Chondrocyte (in vitro differentiated cells): ENCODE measurements around the gene ELMO1. TPM values are rescaled to one million over a fixed set of nuclear protein-coding genes. Genes with fewer than 3 reads are reported as not detected.

Experiments
- DNase-seq: peaks from one replicate; pipeline ENCODE4 v3.0.0; 2021; ENCODE audit warnings: mixed read lengths, low spot score
- H3K27ac Mint-ChIP-seq: one replicate; pipeline ENCODE4 v1.8.0; 2021; ENCODE audit warnings: mild to moderate bottlenecking, moderate library complexity, mixed read lengths; ENCODE audit not compliant: unreplicated experiment
- H3K27me3 Mint-ChIP-seq: 2 replicates; pipeline ENCODE4 v1.8.0; 2021; ENCODE audit warnings: low read depth, mixed read lengths
- H3K36me3 Mint-ChIP-seq: 2 replicates; pipeline ENCODE4 v1.8.0; 2021; ENCODE audit warnings: low read depth, mixed read lengths
- H3K4me1 Mint-ChIP-seq: 2 replicates; pipeline ENCODE4 v1.8.0; 2021; ENCODE audit warnings: low read depth, mild to moderate bottlenecking, mixed read lengths
- H3K4me3 Mint-ChIP-seq: one replicate; pipeline ENCODE4 v1.8.0; 2021; ENCODE audit warnings: mild to moderate bottlenecking, moderate library complexity, mixed read lengths; ENCODE audit not compliant: unreplicated experiment
- H3K9me3 Mint-ChIP-seq: 2 replicates; pipeline ENCODE4 v1.8.0; 2021; ENCODE audit warnings: low read depth, mixed read lengths
- total RNA-seq: library from RNA; stranded (reverse); gene quantifications from 3 replicates; pipeline ENCODE4 v1.2.1, GENCODE V29; 2021
- TF ChIP-seq, protein P1 (sequence below): fragments of 200-600 bp; sonication (generic); IDR thresholded peaks from 2 replicates; pipeline ENCODE4 v1.5.0; 2021; ENCODE audit warnings: antibody characterized with exemption, mild to moderate bottlenecking, moderate library complexity

Gene ELMO1
- total RNA-seq, 1 donor from 2014 or later = 0.42 TPM

- peaks cover 16% of the 10 kb centered on the region for H3K4me1 Mint-ChIP-seq
- no peaks in the 10 kb centered on the region for H3K36me3 Mint-ChIP-seq
- no peaks in the 10 kb centered on the region for H3K9me3 Mint-ChIP-seq
- no peak overlapping the region for H3K4me3 Mint-ChIP-seq
- no peak overlapping the region for H3K27ac Mint-ChIP-seq
- H3K27me3 Mint-ChIP-seq = peaks cover 1% of the 10 kb centered on the region
- TF ChIP-seq, protein P1, sequence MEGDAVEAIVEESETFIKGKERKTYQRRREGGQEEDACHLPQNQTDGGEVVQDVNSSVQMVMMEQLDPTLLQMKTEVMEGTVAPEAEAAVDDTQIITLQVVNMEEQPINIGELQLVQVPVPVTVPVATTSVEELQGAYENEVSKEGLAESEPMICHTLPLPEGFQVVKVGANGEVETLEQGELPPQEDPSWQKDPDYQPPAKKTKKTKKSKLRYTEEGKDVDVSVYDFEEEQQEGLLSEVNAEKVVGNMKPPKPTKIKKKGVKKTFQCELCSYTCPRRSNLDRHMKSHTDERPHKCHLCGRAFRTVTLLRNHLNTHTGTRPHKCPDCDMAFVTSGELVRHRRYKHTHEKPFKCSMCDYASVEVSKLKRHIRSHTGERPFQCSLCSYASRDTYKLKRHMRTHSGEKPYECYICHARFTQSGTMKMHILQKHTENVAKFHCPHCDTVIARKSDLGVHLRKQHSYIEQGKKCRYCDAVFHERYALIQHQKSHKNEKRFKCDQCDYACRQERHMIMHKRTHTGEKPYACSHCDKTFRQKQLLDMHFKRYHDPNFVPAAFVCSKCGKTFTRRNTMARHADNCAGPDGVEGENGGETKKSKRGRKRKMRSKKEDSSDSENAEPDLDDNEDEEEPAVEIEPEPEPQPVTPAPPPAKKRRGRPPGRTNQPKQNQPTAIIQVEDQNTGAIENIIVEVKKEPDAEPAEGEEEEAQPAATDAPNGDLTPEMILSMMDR = no peak
- DNase-seq = no peak
These were observed 487.6 kb downstream of the ELMO1 start for GRCh38 chr7:36961097-36961496.

DNA sequence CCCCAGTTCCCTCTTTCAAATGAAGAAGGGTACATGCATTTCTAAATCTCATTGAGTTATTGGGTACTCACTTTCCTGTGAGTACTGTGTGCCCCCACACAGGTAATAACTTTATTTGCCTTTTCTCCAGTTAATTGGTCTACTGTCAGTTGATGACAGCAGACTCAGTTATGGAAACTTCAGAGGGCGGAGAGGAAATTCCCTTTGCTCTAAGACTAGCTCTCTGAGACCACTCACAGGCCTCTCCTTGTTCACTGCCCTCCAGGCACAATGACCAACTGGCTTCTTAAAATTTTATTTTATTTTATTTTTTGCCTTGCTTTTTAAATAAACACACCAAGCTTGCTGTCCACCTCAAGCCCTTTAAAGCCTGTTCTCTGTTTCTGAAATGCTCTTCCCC is 488.6 kb downstream of the ELMO1 start:
- no peaks in the 10 kb centered on the region for H3K36me3 Mint-ChIP-seq
- H3K27me3 Mint-ChIP-seq = peaks cover 6% of the 10 kb centered on the region
- TF ChIP-seq, protein P1 = no peak
- H3K4me1 Mint-ChIP-seq = peaks cover 12% of the 10 kb centered on the region
- H3K27ac Mint-ChIP-seq = no peak overlapping the region
- no peak for DNase-seq
- no peaks in the 10 kb centered on the region for H3K9me3 Mint-ChIP-seq
- no peak overlapping the region for H3K4me3 Mint-ChIP-seq

- H3K27ac Mint-ChIP-seq = no peak overlapping the region
- TF ChIP-seq, protein P1 = no peak
- H3K4me1 Mint-ChIP-seq = peaks cover 12% of the 10 kb centered on the region
- peaks cover 11% of the 10 kb centered on the region for H3K27me3 Mint-ChIP-seq
- no peaks in the 10 kb centered on the region for H3K36me3 Mint-ChIP-seq
- H3K9me3 Mint-ChIP-seq = no peaks in the 10 kb centered on the region
- DNase-seq = no peak
- no peak overlapping the region for H3K4me3 Mint-ChIP-seq
These were observed 490.4 kb downstream of the ELMO1 start for GRCh38 chr7:36958111-36958733.

- DNase-seq = no peak
- Mint-ChIP-seq H3K4me3 (no peak overlapping the region), H3K9me3 (no peaks in the 10 kb centered on the region), H3K27ac (no peak overlapping the region), H3K4me1 (peaks cover 12% of the 10 kb centered on the region), H3K36me3 (no peaks in the 10 kb centered on the region), H3K27me3 (peaks cover 11% of the 10 kb centered on the region)
- TF ChIP-seq, protein P1 = no peak
These were observed 491.0 kb downstream of the ELMO1 start for GRCh38 chr7:36957620-36958019.

DNA sequence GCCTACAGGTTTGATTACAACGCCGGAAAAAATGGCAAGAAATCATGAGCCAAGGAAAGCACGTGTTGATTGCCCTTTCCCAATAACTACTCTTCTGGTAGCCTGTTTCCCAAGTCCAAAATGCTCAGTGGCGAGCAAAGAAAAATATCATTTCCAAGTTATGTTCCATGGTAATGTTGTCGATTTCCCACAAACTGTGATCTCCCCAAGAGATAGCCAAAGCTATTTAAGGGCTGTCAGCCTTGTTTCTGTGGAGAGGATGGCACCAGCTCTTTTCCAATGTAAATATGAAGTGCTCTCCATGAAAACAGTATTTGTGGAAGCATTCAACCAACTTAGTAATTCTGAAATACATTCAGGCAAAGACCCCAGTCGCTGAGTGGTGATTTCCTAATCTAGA is 491.9 kb downstream of the ELMO1 start:
- H3K27ac Mint-ChIP-seq = no peak overlapping the region
- no peak overlapping the region for H3K4me3 Mint-ChIP-seq
- TF ChIP-seq, protein P1 = no peak
- no peak for DNase-seq
- H3K4me1 Mint-ChIP-seq = peaks cover 6% of the 10 kb centered on the region
- H3K9me3 Mint-ChIP-seq = no peaks in the 10 kb centered on the region
- H3K36me3 Mint-ChIP-seq = no peaks in the 10 kb centered on the region
- peaks cover 11% of the 10 kb centered on the region for H3K27me3 Mint-ChIP-seq
